Activated CD8-positive, alpha-beta memory T cell treated with anti-CD3 and anti-CD28 coated beads, Interleukin-2, amount 10 ng/mL, durations not matched to agents 7 days and 5 days (primary cell): ENCODE measurements around the gene RETREG1. TPM values are rescaled to one million over a fixed set of nuclear protein-coding genes. Genes with fewer than 3 reads are reported as not detected.
"Not testable (repeated sequence)": the region's sequence is repeated elsewhere in the genome, so short reads cannot be mapped to it uniquely, and the experiment has no call there.

Experiments
- ATAC-seq: fragments of 150-1000 bp; cut with Tn5 transposase; one replicate; pipeline ENCODE4 v1.10.0; 2021; ENCODE audit warnings: moderate library complexity
- CTCF ChIA-PET: fragments of 350-600 bp; sonication (Branson Sonifier 250); formaldehyde crosslinking; loops from one replicate; lab custom pipeline; 2021; ENCODE audit warnings: antibody characterized with exemption; lab: Charles Lee
- DNase-seq: peaks from one replicate; pipeline ENCODE4 v3.0.0-alpha.2; 2020
- H3K27ac Mint-ChIP-seq: one replicate; pipeline ENCODE4 v1.8.0; 2021; ENCODE audit warnings: mild to moderate bottlenecking, mixed read lengths
- H3K27me3 Mint-ChIP-seq: one replicate; pipeline ENCODE4 v1.8.0; 2021; ENCODE audit warnings: mixed read lengths
- H3K36me3 Mint-ChIP-seq: one replicate; pipeline ENCODE4 v1.8.0; 2021; ENCODE audit warnings: mild to moderate bottlenecking, mixed read lengths
- H3K4me1 Mint-ChIP-seq: one replicate; pipeline ENCODE4 v1.8.0; 2021; ENCODE audit warnings: mixed read lengths
- H3K4me3 Mint-ChIP-seq: one replicate; pipeline ENCODE4 v1.8.0; 2021; ENCODE audit warnings: mild to moderate bottlenecking, moderate library complexity, mixed read lengths
- H3K9me3 Mint-ChIP-seq: one replicate; pipeline ENCODE4 v1.8.0; 2022; ENCODE audit warnings: low read depth, mixed read lengths
- total RNA-seq, 2 experiments: library from RNA; stranded (reverse); gene quantifications; one replicate each; pipeline ENCODE4 v1.2.3, GENCODE V29; 2021

RETREG1 gene
- total RNA-seq, 2 experiments from 2014 or later: 18.1 to 30.3 TPM

DNA sequence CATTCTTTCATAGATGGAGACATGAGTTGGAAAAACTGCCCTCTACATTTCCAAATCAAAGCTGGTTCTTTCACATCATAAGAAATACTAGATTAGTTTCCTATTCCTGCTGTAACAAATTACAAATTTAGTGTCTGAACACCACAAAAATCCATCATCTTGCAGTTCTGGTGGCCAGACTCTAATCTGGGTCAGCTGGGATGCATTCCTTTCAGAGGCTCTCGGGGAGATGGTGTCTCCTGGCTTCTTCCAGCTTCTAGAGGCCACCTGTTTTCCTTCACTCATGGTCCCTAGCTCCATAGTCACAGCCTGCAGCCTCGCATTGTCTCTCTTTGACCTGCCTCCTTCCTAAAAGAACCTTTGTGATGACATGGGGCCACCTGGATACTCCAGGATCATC lies 65.2 kb downstream of the RETREG1 start:
- H3K36me3 Mint-ChIP-seq: no peaks in the 10 kb centered on the region
- no peak overlapping the region for H3K4me3 Mint-ChIP-seq
- CTCF ChIA-PET: interaction anchor here (0.7 to 2.1 kb wide), 6 partner anchors 8 to 391 kb away, joined by 3 to 9 read pairs (median 5); no protein-coding TSS in a partner anchor
- H3K27me3 Mint-ChIP-seq: no peaks in the 10 kb centered on the region
- H3K9me3 Mint-ChIP-seq: no peaks in the 10 kb centered on the region
- no peak overlapping the region for H3K27ac Mint-ChIP-seq
- ATAC-seq (no peak), DNase-seq (no peak)
- H3K4me1 Mint-ChIP-seq: peaks cover 2% of the 10 kb centered on the region

DNA sequence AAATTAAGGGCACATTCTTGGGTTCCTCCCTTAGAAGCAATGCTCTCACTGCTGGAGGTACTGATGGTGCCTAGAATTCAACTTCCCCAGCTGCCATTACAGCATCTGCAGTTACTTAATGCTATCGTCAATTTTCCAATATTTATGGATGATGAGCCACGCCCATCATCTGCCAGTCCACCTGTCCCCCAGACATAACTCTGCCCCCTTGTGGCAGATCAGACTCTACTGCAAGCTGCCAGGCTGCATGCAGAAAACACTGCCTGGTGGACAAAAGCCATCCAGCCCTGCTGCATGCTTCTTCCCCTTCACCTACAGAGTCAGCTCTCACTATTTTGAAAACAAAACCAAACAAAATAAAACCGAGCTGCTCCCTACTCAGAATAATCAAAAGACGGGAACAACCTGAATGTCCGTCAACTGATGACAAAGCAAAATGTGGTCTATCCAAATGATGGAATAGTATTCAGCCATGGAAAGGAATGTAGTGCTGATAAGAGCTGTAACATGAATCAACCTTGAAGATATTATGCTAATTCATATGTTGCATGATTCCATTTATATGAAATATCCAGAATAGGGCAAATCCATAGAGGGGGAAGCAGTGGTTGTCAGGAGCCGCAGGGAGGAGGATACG lies 66.4 kb downstream of the RETREG1 start:
- no peaks in the 10 kb centered on the region for H3K9me3 Mint-ChIP-seq
- ATAC-seq (peak; percentile 49), DNase-seq (peak; percentile 55)
- no peaks in the 10 kb centered on the region for H3K36me3 Mint-ChIP-seq
- H3K4me3 Mint-ChIP-seq: no peak overlapping the region
- no peak overlapping the region for H3K27ac Mint-ChIP-seq
- no peaks in the 10 kb centered on the region for H3K27me3 Mint-ChIP-seq
- peaks cover 2% of the 10 kb centered on the region for H3K4me1 Mint-ChIP-seq
- CTCF ChIA-PET: interaction anchor here (0.9 to 2.1 kb wide), 9 partner anchors 9 to 390 kb away, joined by 3 to 9 read pairs (median 3); no protein-coding TSS in a partner anchor

DNA sequence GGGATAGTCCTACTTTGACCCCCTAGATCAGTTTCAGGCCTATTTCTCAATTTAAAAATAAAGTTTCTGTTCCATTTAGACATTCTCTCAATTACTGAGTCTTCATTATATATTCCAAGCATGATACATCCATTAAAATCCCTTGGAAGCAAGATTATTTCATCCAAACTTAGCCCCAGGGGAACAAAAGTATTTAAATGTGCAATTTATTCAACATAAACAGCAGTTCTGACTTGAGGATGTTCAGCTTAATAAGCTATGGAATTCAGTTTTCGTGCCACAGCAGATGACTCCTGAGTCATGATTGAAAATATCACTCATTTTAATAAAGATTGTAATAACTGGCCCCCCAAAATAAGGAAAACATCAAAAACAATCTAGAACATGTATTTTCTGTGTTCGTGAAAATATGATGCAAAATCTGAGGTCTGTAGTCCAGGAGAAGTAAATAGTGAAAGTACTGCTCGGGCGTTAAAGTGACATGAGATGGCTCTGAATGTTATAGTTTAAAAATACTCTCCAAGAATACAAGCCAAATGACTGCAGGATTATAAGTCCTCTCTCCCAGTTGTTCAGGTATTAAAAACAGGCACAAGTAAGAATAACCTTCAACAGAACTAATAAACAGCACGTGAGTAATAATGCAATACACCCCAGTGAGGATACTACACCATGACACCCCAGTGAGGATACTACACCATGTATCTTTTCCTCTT lies 67.1 kb downstream of the RETREG1 start:
- no peak overlapping the region for H3K4me3 Mint-ChIP-seq
- H3K27ac Mint-ChIP-seq: no peak overlapping the region
- no peaks in the 10 kb centered on the region for H3K27me3 Mint-ChIP-seq
- DNase-seq (no peak), ATAC-seq (no peak)
- CTCF ChIA-PET: interaction anchor here (0.8 to 2.1 kb wide), 11 partner anchors 10 to 389 kb away, joined by 3 to 9 read pairs (median 3); no protein-coding TSS in a partner anchor
- no peaks in the 10 kb centered on the region for H3K9me3 Mint-ChIP-seq
- no peaks in the 10 kb centered on the region for H3K36me3 Mint-ChIP-seq
- peaks cover 2% of the 10 kb centered on the region for H3K4me1 Mint-ChIP-seq

DNA sequence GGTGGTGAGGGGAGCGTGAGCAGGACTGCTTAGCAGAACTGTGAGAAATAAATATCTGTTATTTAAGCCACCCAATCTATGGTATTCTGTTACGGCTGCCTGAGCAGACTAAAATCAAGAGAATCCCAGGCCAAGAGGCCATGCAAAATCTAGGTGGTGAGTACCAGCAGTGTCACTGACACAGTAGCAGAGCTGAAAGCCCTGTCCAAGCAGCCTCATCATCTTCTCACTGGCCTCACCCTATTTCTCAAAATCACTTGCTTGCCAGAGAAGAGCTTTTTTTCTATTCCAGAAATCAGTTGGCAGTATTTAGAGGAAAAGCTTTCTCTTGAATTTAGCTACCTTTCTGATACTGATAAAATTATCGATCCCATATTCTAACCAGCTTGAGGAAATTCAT lies 68.0 kb downstream of the RETREG1 start:
- Mint-ChIP-seq H3K4me1 (peaks cover 2% of the 10 kb centered on the region), H3K27me3 (no peaks in the 10 kb centered on the region), H3K36me3 (no peaks in the 10 kb centered on the region), H3K27ac (no peak overlapping the region), H3K9me3 (no peaks in the 10 kb centered on the region), H3K4me3 (no peak overlapping the region)
- no peak for ATAC-seq
- CTCF ChIA-PET: interaction anchor here (0.8 to 1.4 kb wide), 3 partner anchors 12 to 77 kb away, joined by 3 read pairs; no protein-coding TSS in a partner anchor
- no peak for DNase-seq

DNA sequence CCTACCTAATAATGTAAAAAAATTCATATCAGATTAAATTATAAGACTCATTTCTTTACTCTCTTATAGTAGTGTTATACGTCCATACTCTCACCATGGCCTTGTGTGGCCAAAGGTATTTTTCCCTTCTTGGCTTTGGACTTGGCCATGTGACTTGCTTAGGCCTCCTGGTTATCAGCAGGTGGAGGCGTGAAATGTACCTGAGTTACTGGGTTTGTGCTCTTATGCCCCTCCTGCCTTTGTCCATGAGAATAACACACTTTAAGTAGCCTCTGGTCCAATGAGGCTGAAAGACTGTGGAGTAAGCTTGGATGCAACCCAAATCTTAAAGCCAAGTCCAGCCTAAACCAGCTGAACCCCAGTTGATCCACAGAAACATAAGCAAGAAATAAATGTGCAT lies 68.7 kb downstream of the RETREG1 start:
- no peaks in the 10 kb centered on the region for H3K36me3 Mint-ChIP-seq
- no peak overlapping the region for H3K4me3 Mint-ChIP-seq
- CTCF ChIA-PET: interaction anchor here (1.4 kb wide), 1 partner anchor 19 kb away, joined by 4 read pairs; no protein-coding TSS in a partner anchor
- DNase-seq (no peak), ATAC-seq (no peak)
- peaks cover 2% of the 10 kb centered on the region for H3K4me1 Mint-ChIP-seq
- no peaks in the 10 kb centered on the region for H3K9me3 Mint-ChIP-seq
- H3K27me3 Mint-ChIP-seq: no peaks in the 10 kb centered on the region
- no peak overlapping the region for H3K27ac Mint-ChIP-seq

DNA sequence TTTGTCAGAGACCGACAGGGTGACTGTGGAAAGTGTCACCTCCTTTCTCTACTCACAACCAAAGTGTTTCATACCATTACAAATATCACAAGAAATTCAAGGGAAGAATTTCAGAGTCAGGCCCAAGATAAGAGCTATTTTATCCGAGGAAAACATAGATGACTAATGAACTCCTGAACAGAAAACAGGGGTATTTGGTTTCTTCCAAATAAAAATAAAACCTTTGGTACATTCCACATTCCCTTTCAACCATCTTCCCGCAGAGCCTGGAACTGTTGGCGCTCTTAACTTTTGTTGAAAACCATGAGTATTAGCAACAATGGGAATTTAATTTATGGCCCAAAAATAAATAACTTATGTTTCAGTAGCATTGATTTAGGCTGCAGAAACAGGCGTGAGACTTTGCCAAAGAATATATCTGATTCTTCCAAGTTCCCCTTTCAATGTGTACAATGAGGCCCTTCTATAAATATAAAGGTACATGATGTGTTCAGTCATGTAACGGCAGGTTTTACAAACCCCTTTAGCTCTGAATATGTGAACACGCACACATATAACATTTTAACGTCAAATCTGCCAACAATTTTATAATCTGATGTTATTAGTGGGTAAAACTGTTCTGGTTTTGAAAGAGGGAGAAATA lies 69.5 kb downstream of the RETREG1 start:
- H3K9me3 Mint-ChIP-seq: no peaks in the 10 kb centered on the region
- H3K4me3 Mint-ChIP-seq: no peak overlapping the region
- H3K27ac Mint-ChIP-seq: no peak overlapping the region
- H3K4me1 Mint-ChIP-seq: peaks cover 2% of the 10 kb centered on the region
- H3K27me3 Mint-ChIP-seq: no peaks in the 10 kb centered on the region
- CTCF ChIA-PET: interaction anchor here (1.4 kb wide), 1 partner anchor 19 kb away, joined by 4 read pairs; no protein-coding TSS in a partner anchor
- ATAC-seq (no peak), DNase-seq (no peak)
- no peaks in the 10 kb centered on the region for H3K36me3 Mint-ChIP-seq

DNA sequence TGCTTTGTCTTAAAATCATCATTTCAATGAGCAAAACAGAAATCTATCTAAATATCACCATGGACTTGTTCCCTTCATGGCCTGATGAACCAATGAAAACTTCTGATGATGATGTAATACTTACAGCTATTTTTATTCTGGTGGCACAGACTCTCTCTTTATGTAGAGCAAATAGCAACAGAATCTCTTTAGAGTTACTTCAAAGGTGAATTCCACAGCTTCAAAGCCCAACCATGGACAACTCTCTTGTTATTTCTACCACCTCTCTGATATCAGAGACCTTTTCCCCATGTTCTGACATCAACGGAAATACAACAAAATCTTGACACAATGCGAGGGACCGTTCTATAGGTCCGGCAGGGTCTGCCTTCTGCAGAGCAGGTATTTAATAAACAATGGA lies 70.1 kb downstream of the RETREG1 start:
- no peaks in the 10 kb centered on the region for H3K36me3 Mint-ChIP-seq
- DNase-seq (no peak), ATAC-seq (no peak)

DNA sequence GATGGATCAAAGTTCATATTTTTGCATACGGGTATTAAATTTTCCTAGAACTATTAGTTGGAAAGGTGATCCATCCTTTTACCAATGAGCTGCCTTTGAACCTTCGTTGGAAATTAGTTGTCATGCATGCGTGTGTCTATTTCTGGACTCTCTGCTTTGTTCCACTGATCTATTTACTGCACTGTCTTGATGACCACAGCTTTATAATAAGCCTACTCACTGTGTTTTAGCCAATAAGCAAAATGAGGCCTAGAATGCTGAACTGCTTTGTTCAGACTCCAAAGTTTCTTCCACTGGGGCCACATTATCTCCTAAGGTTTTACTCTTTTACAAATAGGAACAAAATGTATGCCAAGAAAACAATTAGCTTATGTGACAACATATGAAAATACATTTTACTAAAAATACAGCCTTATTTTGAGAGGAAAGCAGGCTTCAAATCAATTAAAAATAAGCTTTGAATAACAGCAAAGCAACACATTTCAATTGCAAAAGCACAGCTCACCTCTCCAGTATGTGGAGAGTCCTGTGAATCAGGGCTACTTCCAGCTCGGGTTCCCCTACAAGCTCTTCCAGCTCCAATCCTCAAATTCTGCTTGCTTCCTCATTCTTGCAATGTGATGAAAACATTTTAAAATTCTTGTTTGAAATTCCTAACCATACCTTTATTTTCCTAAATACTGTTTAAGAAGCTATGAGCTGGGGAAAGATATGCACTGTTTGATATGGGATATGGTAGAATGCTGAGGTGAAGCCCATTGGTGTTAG lies 72.0 kb downstream of the RETREG1 start:
- peaks cover 9% of the 10 kb centered on the region for H3K4me1 Mint-ChIP-seq
- no peak for DNase-seq
- CTCF ChIA-PET: interaction anchor here (0.8 to 1.2 kb wide), 2 partner anchors 34 to 384 kb away, joined by 3 to 4 read pairs; no protein-coding TSS in a partner anchor
- H3K27ac Mint-ChIP-seq: no peak overlapping the region
- no peaks in the 10 kb centered on the region for H3K36me3 Mint-ChIP-seq
- H3K9me3 Mint-ChIP-seq: no peaks in the 10 kb centered on the region
- H3K4me3 Mint-ChIP-seq: no peak overlapping the region
- no peak for ATAC-seq
- H3K27me3 Mint-ChIP-seq: no peaks in the 10 kb centered on the region

More for the DNA sequence above, 70.1 kb downstream of the RETREG1 start:
- CTCF ChIA-PET: interaction anchor here (1.4 kb wide), 1 partner anchor 20 kb away, joined by 4 read pairs; no protein-coding TSS in a partner anchor
- no peaks in the 10 kb centered on the region for H3K9me3 Mint-ChIP-seq
- H3K4me3 Mint-ChIP-seq: no peak overlapping the region
- H3K27me3 Mint-ChIP-seq: no peaks in the 10 kb centered on the region
- peaks cover 2% of the 10 kb centered on the region for H3K4me1 Mint-ChIP-seq
- H3K27ac Mint-ChIP-seq: no peak overlapping the region

DNA sequence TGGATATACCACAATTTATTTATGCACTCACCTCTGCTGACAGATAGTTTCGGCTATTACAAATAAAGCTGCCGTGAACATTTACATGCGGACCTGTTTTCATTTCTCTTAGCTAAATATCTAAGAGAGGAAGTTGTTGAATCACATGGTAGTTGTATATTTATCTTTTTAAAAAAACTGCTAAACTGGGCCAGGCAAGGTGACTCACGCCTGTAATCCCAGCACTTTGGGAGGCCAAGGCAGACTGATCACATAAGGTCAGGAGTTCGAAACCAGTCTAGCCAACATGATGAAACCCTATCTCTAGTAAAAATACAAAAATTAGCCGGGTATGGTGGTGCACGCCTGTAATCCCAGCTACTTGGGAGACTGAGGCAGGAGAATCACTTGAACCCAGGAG lies 73.6 kb downstream of the RETREG1 start:
- not testable (repeated sequence) for H3K27ac Mint-ChIP-seq, H3K4me1 Mint-ChIP-seq

DNA sequence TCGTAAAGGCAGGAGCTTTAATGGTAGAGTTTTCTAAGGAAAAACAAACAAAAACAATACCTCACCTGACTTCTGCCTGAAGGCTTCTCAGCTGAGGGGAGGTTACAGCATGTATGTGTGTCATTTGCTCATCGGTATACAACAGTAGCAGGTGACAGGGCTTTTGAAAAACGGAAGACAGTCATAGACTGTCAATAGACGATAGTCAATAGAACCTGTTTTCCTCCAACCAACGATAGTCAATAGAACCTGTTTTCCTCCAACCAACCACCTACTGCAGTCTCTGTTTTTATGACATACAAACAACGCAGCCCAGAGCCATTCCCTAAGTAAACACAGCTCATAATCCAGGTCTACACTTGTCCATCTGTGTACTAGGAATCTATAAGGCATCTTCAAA lies 74.6 kb downstream of the RETREG1 start:
- H3K4me1 Mint-ChIP-seq: peaks cover 9% of the 10 kb centered on the region
- ATAC-seq: no peak
- no peak overlapping the region for H3K27ac Mint-ChIP-seq
- H3K4me3 Mint-ChIP-seq: no peak overlapping the region
- no peak for DNase-seq
- CTCF ChIA-PET: interaction anchor here (1.4 kb wide), 1 partner anchor 9 kb away, joined by 3 read pairs; no protein-coding TSS in a partner anchor
- H3K9me3 Mint-ChIP-seq: no peaks in the 10 kb centered on the region
- peaks cover 2% of the 10 kb centered on the region for H3K36me3 Mint-ChIP-seq
- no peaks in the 10 kb centered on the region for H3K27me3 Mint-ChIP-seq

More for the DNA sequence above, 73.6 kb downstream of the RETREG1 start:
- not testable (repeated sequence) for H3K36me3 Mint-ChIP-seq, H3K9me3 Mint-ChIP-seq, ATAC-seq, H3K27me3 Mint-ChIP-seq, H3K4me3 Mint-ChIP-seq, DNase-seq
- CTCF ChIA-PET: interaction anchor here (1.4 kb wide), 1 partner anchor 8 kb away, joined by 3 read pairs; no protein-coding TSS in a partner anchor

DNA sequence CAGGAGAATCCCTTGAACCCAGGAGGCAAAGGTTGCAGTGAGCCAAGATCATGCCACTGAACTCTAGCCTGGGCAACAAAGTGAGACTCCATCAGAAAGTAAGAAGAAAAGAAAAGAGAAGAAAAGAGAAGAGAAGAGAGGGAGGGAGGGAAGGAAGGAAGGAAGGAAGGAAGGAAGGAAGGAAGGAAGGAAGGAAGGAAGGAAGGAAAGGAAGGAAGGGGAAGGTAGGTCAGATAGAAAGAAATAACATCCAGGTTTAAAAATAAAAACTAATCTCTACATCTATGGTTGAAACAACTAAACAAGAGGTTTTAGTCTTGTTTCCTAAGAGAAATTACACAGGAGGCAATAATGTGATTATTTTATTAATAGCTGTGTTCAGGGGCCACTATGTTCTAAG lies 75.2 kb downstream of the RETREG1 start:
- not testable (repeated sequence) for ATAC-seq, H3K4me1 Mint-ChIP-seq, H3K9me3 Mint-ChIP-seq, H3K4me3 Mint-ChIP-seq, DNase-seq, H3K36me3 Mint-ChIP-seq, H3K27ac Mint-ChIP-seq, H3K27me3 Mint-ChIP-seq
- CTCF ChIA-PET: interaction anchor here (0.7 to 1.4 kb wide), 2 partner anchors 10 to 424 kb away, joined by 3 read pairs; no protein-coding TSS in a partner anchor

DNA sequence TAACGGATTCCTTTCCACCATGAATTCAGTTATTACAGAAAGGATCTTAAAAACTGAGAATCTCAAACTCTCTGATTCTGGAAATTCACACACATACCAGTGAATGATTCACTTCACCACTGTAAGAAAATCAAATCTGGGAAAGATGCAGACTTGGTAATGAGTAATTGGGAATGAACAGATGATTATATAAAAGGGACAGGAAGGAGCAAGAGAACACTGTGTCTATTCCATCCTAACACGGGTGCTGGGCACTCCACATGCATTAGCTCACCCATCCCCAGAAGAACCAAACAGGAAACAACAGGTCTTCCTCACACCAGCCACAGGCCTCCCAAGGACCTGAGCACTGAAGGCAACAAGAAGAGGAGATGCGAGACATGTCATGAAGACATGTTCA lies 76.4 kb downstream of the RETREG1 start:
- DNase-seq: no peak
- Mint-ChIP-seq H3K27ac (no peak overlapping the region), H3K27me3 (no peaks in the 10 kb centered on the region), H3K4me1 (peaks cover 9% of the 10 kb centered on the region), H3K9me3 (no peaks in the 10 kb centered on the region), H3K36me3 (peaks cover 2% of the 10 kb centered on the region), H3K4me3 (no peak overlapping the region)
- CTCF ChIA-PET: no interaction called here
- no peak for ATAC-seq
